OCI-LY1 (cell line): ENCODE data around the gene OBSL1.

Source experiments
- H2AFZ ChIP-seq: fragments of 200-600 bp; sonication (generic), shearing (Covaris generic); 2 replicates; pipeline ENCODE4 v1.6.0; 2014; ENCODE audit warnings: antibody characterized with exemption, mild to moderate bottlenecking, low read length
- H3F3A ChIP-seq: fragments of 200-600 bp; sonication (generic), shearing (Covaris generic); 2 replicates; pipeline ENCODE4 v1.6.0; 2014; ENCODE audit warnings: mild to moderate bottlenecking, antibody characterized with exemption, low read length, moderate library complexity; ENCODE audit not compliant: insufficient read depth
- H3K27ac ChIP-seq: fragments of 200-600 bp; sonication (generic); 2 replicates; pipeline ENCODE4 v1.5.1; 2014; ENCODE audit warnings: low read length, mixed run types, mild to moderate bottlenecking, low read depth; ENCODE audit not compliant: poor library complexity, severe bottlenecking
- H3K27me3 ChIP-seq: fragments of 200-600 bp; sonication (generic); 2 replicates; pipeline ENCODE4 v1.6.0; 2014; ENCODE audit warnings: antibody characterized with exemption, mild to moderate bottlenecking, low read length, moderate library complexity; ENCODE audit not compliant: insufficient read depth
- H3K36me3 ChIP-seq: fragments of 200-600 bp; sonication (generic); 2 replicates; pipeline ENCODE4 v1.6.1; 2014; ENCODE audit warnings: mild to moderate bottlenecking, antibody characterized with exemption, low read length, moderate library complexity, mixed read lengths; ENCODE audit not compliant: insufficient read depth
- H3K4me1 ChIP-seq: fragments of 200-600 bp; sonication (generic); 2 replicates; pipeline ENCODE4 v1.5.1; 2014; ENCODE audit warnings: mild to moderate bottlenecking, low read length, moderate library complexity; ENCODE audit not compliant: insufficient read depth, severe bottlenecking
- H3K4me2 ChIP-seq: fragments of 200-600 bp; sonication (generic), shearing (Covaris generic); 2 replicates; pipeline ENCODE4 v1.6.1; 2014; ENCODE audit warnings: low read length
- H3K4me3 ChIP-seq: fragments of 200-600 bp; sonication (generic); 2 replicates; pipeline ENCODE4 v1.5.1; 2014; ENCODE audit warnings: low read length, low read depth, mild to moderate bottlenecking, mixed read lengths; ENCODE audit not compliant: poor library complexity, severe bottlenecking
- H3K79me2 ChIP-seq: fragments of 200-600 bp; shearing (Covaris generic); 2 replicates; pipeline ENCODE4 v1.6.1; 2016; ENCODE audit warnings: mixed run types, low read length, mixed read lengths; ENCODE audit not compliant: insufficient read depth
- H3K9ac ChIP-seq: fragments of 200-600 bp; sonication (generic), shearing (Covaris generic); 2 replicates; pipeline ENCODE4 v1.6.1; 2014; ENCODE audit warnings: mild to moderate bottlenecking, low read length, mixed read lengths
- H3K9me2 ChIP-seq: fragments of 200-600 bp; sonication (generic), shearing (Covaris generic); 2 replicates; pipeline ENCODE4 v1.6.1; 2014; ENCODE audit warnings: low read depth, mild to moderate bottlenecking, low read length, mixed read lengths
- H3K9me3 ChIP-seq: fragments of 200-600 bp; shearing (Covaris generic); 2 replicates; pipeline ENCODE4 v1.6.1; 2014; ENCODE audit warnings: low read length, mixed read lengths
- H4K20me1 ChIP-seq: fragments of 200-600 bp; sonication (generic), shearing (Covaris generic); 2 replicates; pipeline ENCODE4 v1.6.0; 2016; ENCODE audit warnings: mild to moderate bottlenecking, low read length; ENCODE audit not compliant: insufficient read depth
- EZH2 ChIP-seq: fragments of 200-600 bp; sonication (generic), shearing (Covaris generic); IDR thresholded peaks from 2 replicates; pipeline ENCODE4 v1.8.0; 2017; ENCODE audit warnings: borderline replicate concordance, mixed run types, mild to moderate bottlenecking, antibody characterized with exemption, low read length, moderate library complexity, mixed read lengths
- TF ChIP-seq, protein P1 (sequence below): fragments of 200-600 bp; sonication (generic), shearing (Covaris generic); IDR thresholded peaks from 2 replicates; pipeline ENCODE4 v1.5.1; 2017; ENCODE audit warnings: mild to moderate bottlenecking, antibody characterized with exemption, low read length, moderate library complexity, mixed read lengths

OBSL1 gene

DNA sequence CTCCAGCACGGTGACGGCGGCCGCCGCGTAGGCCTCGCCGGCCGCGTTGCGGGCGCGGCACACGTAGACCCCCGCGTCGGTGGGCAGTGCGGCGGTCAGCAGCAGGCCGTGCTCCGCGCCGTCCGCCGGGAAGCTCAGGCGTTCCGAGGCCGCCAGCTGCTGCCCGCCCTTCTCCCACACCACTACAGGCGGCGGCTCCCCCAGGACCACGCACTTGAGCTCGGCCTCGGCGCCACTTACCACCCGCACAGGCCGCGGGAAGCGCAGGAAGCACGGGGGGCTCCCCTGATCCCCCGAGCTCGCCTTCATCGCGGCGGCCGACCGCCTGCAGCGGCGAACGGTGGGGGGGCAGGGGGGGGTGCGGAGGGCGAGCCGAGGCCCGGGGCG, 422 bp downstream of the OBSL1 start:
- H3K27ac ChIP-seq = no peak overlapping the region
- H3K9ac ChIP-seq = no peak overlapping the region
- no peaks in the 10 kb centered on the region for H3K4me1 ChIP-seq
- no peaks in the 10 kb centered on the region for H4K20me1 ChIP-seq
- H3K27me3 ChIP-seq = no peaks in the 10 kb centered on the region
- H3K9me2 ChIP-seq = no peaks in the 10 kb centered on the region
- H3K9me3 ChIP-seq = no peaks in the 10 kb centered on the region
- no peak overlapping the region for H3K4me2 ChIP-seq
- H2AFZ ChIP-seq = no peak overlapping the region
- H3F3A ChIP-seq = no peaks in the 10 kb centered on the region
- H3K4me3 ChIP-seq = no peak overlapping the region
- no peak for TF ChIP-seq EZH2
- TF ChIP-seq, protein P1, sequence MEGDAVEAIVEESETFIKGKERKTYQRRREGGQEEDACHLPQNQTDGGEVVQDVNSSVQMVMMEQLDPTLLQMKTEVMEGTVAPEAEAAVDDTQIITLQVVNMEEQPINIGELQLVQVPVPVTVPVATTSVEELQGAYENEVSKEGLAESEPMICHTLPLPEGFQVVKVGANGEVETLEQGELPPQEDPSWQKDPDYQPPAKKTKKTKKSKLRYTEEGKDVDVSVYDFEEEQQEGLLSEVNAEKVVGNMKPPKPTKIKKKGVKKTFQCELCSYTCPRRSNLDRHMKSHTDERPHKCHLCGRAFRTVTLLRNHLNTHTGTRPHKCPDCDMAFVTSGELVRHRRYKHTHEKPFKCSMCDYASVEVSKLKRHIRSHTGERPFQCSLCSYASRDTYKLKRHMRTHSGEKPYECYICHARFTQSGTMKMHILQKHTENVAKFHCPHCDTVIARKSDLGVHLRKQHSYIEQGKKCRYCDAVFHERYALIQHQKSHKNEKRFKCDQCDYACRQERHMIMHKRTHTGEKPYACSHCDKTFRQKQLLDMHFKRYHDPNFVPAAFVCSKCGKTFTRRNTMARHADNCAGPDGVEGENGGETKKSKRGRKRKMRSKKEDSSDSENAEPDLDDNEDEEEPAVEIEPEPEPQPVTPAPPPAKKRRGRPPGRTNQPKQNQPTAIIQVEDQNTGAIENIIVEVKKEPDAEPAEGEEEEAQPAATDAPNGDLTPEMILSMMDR = no peak
- H3K79me2 ChIP-seq = no peaks in the 10 kb centered on the region
- H3K36me3 ChIP-seq = no peaks in the 10 kb centered on the region

DNA sequence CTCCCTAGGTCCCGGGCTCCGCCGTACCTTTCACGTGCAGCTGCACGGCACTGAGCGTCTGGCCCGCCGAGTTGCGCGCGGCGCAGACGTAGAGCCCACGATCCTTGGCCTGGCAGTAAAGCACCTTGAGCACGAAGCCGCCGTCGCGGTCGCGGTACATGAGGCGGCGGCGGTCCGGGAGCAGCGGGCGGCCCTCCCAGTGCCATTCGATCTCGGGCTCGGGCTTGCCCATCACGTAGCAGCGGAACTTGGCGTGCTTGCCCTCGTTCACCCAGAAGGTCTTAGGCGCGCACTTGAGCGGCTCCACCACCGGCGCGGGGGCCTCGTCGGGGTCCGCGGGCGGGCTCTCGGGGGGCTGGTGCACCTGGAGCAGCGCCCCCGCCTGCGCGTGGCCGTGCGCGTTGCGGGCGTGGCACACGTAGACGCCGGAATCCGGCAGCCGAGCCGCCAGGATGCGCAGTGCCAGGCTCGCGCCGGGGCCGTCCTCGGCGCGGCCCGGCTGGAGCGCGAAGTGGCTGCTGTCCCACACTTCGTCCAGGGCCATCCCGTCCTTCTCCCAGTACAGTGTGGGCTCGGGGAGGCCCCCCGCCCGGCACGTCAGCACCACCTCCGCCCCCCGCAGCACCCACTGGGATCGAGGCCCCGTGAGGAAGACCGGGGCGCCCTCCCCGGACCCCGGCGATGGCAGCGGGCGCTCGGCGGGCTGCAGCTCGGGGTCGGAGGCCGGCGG, 980 bp downstream of the OBSL1 start:
- Histone ChIP-seq H3K4me2 (no peak overlapping the region), H3K27ac (no peak overlapping the region)

DNA sequence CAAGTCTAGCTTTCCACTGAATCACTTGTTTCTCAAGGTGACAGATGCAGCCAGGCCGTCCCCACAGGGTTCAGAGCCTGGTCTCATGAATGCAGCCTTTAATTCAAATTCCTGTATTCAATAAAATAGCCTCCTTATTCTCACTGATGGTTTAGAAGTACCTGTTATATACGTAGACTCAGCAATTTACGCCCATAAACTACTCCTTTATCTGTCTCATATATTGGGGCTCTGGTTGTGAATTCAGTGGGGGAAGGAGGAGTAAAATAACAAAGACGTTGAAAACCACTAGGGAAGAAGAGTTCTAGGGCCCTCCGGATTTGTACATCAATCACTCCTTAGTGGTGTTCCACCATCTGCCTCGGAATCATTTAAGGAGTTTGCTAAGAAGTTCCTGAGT, 1.7 kb downstream of the OBSL1 start:
- Histone ChIP-seq H3K4me3 (no peak overlapping the region), H4K20me1 (no peaks in the 10 kb centered on the region), H3K4me1 (no peaks in the 10 kb centered on the region), H3K79me2 (no peaks in the 10 kb centered on the region), H3K27me3 (no peaks in the 10 kb centered on the region), H3K9ac (no peak overlapping the region), H3K27ac (no peak overlapping the region), H3K36me3 (no peaks in the 10 kb centered on the region), H2AFZ (no peak overlapping the region), H3K4me2 (no peak overlapping the region), H3K9me2 (no peaks in the 10 kb centered on the region), H3F3A (no peaks in the 10 kb centered on the region), H3K9me3 (no peaks in the 10 kb centered on the region)
- TF ChIP-seq, protein P1 = no peak
- no peak for TF ChIP-seq EZH2

More for the DNA sequence above, 980 bp downstream of the OBSL1 start:
- H3K27me3 ChIP-seq = no peaks in the 10 kb centered on the region
- no peaks in the 10 kb centered on the region for H3K79me2 ChIP-seq
- TF ChIP-seq, protein P1 = no peak
- no peak for TF ChIP-seq EZH2
- H3K9me3 ChIP-seq = no peaks in the 10 kb centered on the region
- no peaks in the 10 kb centered on the region for H3K36me3 ChIP-seq
- H2AFZ ChIP-seq = no peak overlapping the region
- no peak overlapping the region for H3K9ac ChIP-seq
- H4K20me1 ChIP-seq = no peaks in the 10 kb centered on the region
- no peaks in the 10 kb centered on the region for H3F3A ChIP-seq
- no peaks in the 10 kb centered on the region for H3K4me1 ChIP-seq
- no peaks in the 10 kb centered on the region for H3K9me2 ChIP-seq
- no peak overlapping the region for H3K4me3 ChIP-seq
